NCI-H128 (cell line): ENCODE data around the gene YEATS4.
"Not testable (repeated sequence)": the region's sequence is repeated elsewhere in the genome, so short reads cannot be mapped to it uniquely, and the experiment has no call there.

Experiments
- DNase-seq: peaks from one replicate; lab custom pipeline; 2025; ENCODE audit not compliant: unreplicated experiment; lab: John Stamatoyannopoulos, UW

The YEATS4 gene

DNA sequence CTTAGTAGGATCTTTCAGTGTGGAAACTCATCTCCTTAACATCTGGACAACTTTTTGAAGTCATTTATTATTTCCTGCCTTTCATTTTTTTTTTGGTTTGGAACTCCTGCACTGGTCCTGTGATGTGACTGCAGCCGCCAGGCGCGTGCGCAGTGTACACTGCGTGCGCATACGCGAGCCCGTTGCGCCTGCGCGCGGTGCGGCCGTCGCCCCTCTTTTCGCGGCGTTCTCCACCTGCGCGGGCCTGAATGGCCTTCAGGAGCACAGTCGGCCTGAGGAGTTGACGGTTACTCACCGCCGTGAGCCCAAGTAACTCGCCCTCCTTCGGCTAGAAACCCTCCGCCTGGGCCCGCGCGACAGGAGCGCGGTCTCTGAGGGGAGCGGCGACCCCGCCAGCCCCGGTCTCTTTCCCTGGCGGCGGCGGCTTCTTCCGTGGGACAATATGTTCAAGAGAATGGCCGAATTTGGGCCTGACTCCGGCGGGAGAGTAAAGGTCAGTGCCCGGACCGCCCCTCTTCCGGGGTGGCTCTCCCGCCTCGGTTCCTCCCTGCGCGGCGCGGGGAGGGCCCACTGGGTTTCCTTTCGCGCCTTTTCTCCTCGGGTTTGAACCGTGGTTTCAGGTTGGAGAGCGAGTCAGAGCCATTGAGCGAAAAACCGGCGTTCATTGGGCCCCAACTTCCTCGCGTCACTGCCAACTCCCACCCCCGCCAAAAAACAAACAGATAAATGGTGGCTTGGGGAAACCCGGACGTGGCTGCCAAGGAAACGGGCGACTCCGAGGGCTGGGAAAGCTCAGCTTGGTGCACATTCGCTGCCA, at the start of gene YEATS4:
TSS of gene YEATS4 (plus strand) at position 213 of the 817 bp plus-strand sequence. CDS start at position 443, 230 bp downstream.
- peak; percentile 96 for DNase-seq

GRCh38 chr12:69313209-69313608, 46.3 kb upstream of the YEATS4 start:
- no peak for DNase-seq

DNA sequence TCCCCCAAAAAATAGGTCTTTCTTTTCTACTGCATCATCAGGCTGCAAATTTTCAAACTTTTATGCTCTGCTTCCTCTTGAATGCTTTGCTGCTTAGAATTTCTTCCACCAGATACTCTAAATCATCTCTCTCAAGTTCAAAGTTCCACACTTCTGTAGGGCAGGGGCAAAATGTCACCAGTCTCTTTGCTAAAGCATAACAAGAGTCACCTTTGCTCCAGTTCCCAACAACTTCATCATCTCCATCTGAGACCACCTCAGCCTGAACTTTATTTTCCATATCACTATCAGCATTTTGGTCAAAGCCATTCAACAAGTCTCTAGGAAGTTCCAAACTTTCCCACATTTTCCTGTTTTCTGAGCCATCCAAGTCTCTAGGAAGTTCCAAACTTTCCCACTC, 42.8 kb upstream of the YEATS4 start:
- not testable (repeated sequence) for DNase-seq

DNA sequence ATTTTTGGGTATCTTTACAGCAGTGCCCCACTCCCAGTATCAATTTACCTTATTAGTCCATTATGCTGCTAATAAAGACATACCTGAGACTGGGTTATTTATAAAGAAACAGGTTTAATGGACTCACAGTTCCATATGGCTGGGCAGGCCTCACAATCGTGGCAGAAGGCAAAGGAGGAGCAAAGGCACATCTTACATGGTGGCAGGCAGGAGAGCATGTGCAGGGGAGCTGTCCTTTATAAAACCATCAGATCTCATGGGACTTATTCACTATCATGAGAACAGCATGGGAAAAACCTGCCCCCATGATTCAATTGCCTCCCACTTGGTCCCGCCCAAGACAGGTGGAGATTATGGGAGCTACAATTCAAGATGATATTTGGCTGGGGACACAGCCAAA, 42.3 kb upstream of the YEATS4 start:
- DNase-seq, result not testable (repeated sequence)

DNA sequence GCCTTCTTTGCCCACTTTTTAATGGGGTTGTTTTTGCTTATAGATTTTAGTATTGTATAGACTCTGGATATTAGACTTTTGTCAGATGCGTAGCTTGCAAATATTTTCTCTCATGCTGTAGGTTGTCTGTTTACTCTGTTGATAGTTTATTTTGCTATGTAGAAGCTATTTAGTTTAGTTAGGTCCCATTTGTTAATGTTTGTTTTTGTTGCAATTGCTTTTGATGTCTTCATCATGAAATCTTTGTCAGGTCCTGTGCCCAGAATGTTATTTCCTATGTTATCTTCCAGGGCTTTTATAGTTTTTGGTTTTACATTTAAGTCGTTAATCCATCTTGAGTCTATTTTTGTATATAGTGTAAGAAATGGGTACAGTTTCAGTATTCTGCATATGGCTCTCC, 41.3 kb upstream of the YEATS4 start:
- DNase-seq, result no peak

DNA sequence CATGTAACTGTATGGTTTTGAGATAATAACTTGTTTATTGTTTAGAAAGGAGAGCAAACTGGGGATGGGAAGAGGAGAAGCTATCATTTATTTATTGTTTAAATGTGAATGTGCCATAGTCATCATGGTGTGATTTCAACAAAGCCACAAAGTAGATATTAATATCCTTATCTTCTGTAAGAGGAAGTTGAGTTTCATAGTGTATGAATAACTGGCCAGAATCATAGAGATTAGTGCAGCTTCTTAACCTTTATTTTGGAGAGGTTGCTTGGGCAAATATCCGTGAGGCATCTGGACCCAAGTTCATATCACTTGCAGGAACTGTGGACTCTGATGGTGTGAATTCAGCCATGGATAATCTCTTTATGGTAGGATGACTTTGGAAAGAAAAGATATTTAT, 38.2 kb upstream of the YEATS4 start:
- no peak for DNase-seq

DNA sequence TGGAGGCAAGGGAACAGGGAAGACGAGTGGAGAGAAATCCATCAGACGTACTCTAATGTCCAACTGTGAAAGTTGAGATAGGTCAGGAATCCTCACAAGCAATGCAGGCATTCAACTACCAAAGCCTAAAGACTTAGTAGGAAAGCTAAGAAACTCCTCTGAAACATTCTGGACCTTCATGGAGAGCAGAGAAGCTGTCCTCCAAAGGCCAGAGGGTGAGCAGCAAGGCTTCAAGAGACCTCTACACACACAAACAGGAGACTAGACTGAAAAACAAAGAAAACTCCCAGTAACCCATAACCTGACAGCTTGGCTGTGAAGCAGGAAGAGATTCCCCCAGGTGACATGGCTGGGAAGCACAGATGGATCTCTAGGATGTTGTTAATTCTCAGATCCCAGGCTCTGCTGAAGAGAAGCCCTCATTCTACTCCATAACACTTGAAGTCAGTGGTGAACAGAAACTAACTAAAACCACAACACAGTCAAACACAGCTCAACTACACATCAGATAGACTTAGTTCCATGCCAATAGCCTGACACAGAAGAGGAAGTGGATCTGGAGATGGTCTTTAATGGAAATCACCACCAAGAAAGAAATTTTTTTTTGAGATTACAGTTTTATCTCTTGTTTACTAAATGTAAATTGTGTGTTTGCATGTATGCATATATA, 34.6 kb upstream of the YEATS4 start:
- no peak for DNase-seq

DNA sequence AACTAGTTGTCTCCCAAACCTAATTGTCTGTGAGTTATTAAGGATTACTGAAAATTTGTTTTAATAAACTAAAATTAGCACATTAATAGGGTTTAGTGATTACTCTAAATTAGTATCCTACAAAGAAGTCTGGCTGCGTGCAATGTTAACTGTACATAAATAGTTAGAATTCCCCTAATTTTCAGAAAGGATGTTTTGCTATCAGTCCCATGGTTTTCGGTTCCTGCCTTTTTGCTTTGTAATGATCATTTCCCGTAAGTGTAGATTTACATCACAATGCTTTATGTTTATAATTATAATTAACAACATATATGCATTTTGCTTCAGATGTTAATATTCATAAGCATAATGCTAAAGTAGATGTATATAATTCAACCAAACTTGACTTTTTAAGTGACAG, 31.1 kb upstream of the YEATS4 start:
- no peak for DNase-seq

DNA sequence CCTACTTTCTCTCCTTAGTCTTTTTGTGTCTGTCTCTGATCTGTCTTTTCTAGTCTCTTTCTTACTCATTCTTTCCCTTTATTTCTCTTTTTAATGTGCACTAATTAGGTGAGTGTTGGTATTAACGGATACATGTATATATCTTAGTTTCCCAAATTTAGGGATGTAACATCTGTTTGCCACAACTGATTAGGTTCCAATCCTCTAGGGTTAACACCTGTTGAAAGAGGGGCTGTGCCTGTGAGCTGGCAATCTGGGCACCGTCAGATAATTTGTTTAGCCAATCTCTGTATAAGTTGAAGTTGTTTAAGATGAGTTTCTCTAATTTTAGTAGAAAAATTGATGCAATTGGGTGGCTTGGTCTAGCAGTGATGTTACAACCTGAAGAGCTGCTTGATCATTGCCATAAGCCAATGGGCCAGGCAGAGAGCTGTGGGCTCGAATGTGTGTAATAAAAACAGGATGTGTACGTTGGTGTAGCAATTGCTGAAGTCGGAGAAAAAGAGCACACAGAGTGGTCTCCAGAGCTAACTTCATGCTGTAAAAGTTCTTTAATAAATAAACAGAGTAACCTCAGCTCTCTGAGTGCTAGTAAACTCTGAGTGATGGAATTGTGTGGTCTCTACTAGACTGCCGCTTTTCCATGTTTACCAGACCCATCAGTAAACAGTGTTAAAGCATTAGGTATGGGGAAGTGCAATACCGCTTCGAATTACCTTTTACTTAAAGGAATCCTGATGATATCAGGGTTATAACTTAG, 29.7 kb upstream of the YEATS4 start:
- no peak for DNase-seq

- no peak for DNase-seq
Observed at GRCh38 chr12:69330475-69331473, 28.8 kb upstream of the YEATS4 start.

GRCh38 chr12:69331519-69331908, 28.0 kb upstream of the YEATS4 start:
- DNase-seq, result no peak

- DNase-seq, result no peak
Observed at GRCh38 chr12:69331909-69332684, 27.4 kb upstream of the YEATS4 start.

DNA sequence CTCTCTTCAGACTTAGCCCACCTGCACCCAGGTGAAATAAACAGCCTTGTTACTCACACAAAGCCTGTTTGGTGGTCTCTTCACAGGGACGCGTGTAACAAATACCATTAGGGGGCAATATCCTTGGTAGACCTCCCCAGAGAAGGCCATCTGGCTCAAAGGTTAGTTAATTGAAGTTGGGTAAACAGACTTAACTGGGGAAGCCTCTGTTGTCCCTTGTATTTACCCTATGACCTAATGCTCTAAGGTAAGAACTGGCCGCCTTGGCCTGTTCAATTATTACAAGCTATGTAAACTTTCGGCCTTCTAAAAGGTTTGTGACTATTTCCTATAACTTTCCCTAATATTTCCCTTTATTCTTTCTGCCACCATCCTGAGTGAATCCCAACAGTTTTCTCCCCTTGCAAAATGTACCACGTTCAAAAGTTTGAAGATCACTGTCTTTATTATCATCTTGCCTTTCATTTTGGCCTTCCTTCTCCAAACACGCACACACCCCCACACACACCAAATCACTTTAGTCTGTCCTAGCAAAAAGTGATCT, 26.7 kb upstream of the YEATS4 start:
- DNase-seq, result no peak

GRCh38 chr12:69334158-69334557, 25.4 kb upstream of the YEATS4 start:
- DNase-seq, result no peak

GRCh38 chr12:69337311-69338090, 22.0 kb upstream of the YEATS4 start:
- DNase-seq, result no peak

DNA sequence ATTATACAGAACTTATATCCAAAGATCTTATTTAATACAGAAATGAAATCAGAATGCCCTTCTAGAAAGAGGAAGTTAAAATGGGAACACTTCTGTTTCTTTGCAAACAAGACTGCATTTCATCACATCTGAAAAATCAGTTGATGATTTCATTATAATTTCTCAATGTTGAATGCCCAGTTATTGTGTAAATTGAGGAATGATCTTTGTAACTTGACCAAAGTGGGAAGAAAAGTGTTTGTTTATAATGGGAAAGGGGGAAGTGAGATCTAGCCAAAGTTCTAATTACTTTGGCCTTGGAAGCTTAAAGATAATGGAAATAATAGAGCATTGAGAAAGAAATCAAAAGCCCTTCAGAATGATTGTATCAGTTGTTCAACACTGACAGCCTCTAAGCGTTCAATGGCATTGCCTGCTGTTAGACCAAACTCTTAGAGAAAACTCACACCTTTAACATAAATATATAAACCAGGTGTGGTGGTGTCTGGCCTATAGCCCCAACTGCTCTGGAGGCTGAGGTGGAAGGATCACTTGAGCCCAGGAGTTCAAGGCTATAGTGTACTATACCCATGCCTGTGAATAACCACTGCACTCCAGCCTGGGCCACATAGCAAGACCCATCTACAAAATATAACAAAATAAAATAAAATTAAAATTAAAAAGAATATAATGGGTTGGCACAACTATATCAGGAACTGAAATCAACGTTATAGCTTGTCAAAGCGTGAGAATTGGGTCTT, 21.3 kb upstream of the YEATS4 start:
- DNase-seq, result no peak

DNA sequence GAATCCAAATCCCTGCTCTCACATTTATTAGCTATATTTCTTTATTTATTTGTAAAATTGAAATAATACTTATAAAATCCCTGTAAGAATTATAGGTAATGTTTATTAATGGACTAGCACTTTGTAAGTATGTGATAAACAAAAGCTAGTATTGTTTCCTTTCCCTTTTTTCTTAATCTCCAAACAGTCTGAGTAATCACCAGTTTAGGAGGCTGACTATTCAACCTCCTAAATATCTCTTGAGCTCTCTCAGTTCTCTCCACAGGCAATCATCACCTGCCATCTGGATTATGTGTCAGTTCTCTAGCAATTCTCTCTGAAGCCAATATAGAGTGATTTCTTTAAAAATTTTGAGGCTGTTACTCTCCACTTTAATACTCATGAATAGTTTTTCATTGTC, 20.6 kb upstream of the YEATS4 start:
- no peak for DNase-seq

GRCh38 chr12:69339999-69340398, 19.5 kb upstream of the YEATS4 start:
- DNase-seq, result no peak
